Pulmonary artery endothelial cell (primary cell): ENCODE measurements around the gene SLC14A1. TPM values are rescaled to one million over a fixed set of nuclear protein-coding genes. Genes with fewer than 3 reads are reported as not detected.
A peak's percentile ranks its signal among the peaks of the same experiment; 100 is the strongest.

Experiments used
- DNase-seq: peaks from one replicate; pipeline ENCODE4 v3.0.0-alpha.2; 2011; ENCODE audit warnings: low read depth, low spot score
- total RNA-seq: library from RNA; depleted of rRNA; stranded (reverse); fragments of >200 nt; gene quantifications from 2 replicates; pipeline ENCODE4 v1.2.3, GENCODE V29; 2014

SLC14A1 gene
- not detected in 2 replicates for total RNA-seq

- no peak for DNase-seq
Observed at GRCh38 chr18:45723567-45724355, at the start of gene SLC14A1. TSS of gene SLC14A1 (plus strand) at chr18:45724181. CDS start at chr18:45730321, 6,140 bp downstream.

- DNase-seq = no peak
Observed at GRCh38 chr18:45677276-45677807, 46.6 kb upstream of the SLC14A1 start.

GRCh38 chr18:45678441-45678840, 45.5 kb upstream of the SLC14A1 start:
- DNase-seq = no peak

GRCh38 chr18:45678850-45679249, 45.1 kb upstream of the SLC14A1 start:
- DNase-seq = no peak

- no peak for DNase-seq
Observed at GRCh38 chr18:45680066-45680690, 43.8 kb upstream of the SLC14A1 start.

GRCh38 chr18:45682181-45682580, 41.8 kb upstream of the SLC14A1 start:
- DNase-seq = no peak

- no peak for DNase-seq
Observed at GRCh38 chr18:45684341-45685115, 39.5 kb upstream of the SLC14A1 start.

GRCh38 chr18:45686891-45687611, 36.9 kb upstream of the SLC14A1 start:
- DNase-seq = no peak

- no peak for DNase-seq
Observed at GRCh38 chr18:45687621-45688020, 36.4 kb upstream of the SLC14A1 start.

- no peak for DNase-seq
Observed at GRCh38 chr18:45688113-45688512, 35.9 kb upstream of the SLC14A1 start.

- DNase-seq = no peak
Observed at GRCh38 chr18:45688833-45689232, 35.1 kb upstream of the SLC14A1 start.

GRCh38 chr18:45689396-45689795, 34.6 kb upstream of the SLC14A1 start:
- DNase-seq = no peak

- DNase-seq = peak; percentile 15
Observed at GRCh38 chr18:45690975-45691815, 32.8 kb upstream of the SLC14A1 start.

- DNase-seq = no peak
Observed at GRCh38 chr18:45691816-45692179, 32.2 kb upstream of the SLC14A1 start.

- no peak for DNase-seq
Observed at GRCh38 chr18:45702708-45703265, 21.2 kb upstream of the SLC14A1 start.

GRCh38 chr18:45708831-45709230, 15.2 kb upstream of the SLC14A1 start:
- DNase-seq = no peak

- DNase-seq = no peak
Observed at GRCh38 chr18:45712061-45712460, 11.9 kb upstream of the SLC14A1 start.

GRCh38 chr18:45713239-45713638, 10.7 kb upstream of the SLC14A1 start:
- DNase-seq = no peak

- DNase-seq = no peak
Observed at GRCh38 chr18:45715212-45715780, 8.7 kb upstream of the SLC14A1 start.

- no peak for DNase-seq
Observed at GRCh38 chr18:45719106-45719505, 4.9 kb upstream of the SLC14A1 start.
